Left cardiac atrium (tissue), 4 donors: Measurements from ENCODE around the gene SUB1. TPM values are rescaled to one million over a fixed set of nuclear protein-coding genes. Genes with fewer than 3 reads are reported as not detected.

Experiments used
- ATAC-seq, 2 donors: fragments of 200-7000 bp; cut with Tn5 transposase; one replicate each; pipeline ENCODE4 v1.9.1; 2020; ENCODE audit warnings: mild to moderate bottlenecking in 2 of 2, moderate library complexity in 2 of 2
- DNase-seq: peaks from one replicate; pipeline ENCODE4 v3.0.0-alpha.2; 2020
- intact Hi-C, 2 donors: fragments of 100-400 bp; cut with DNase I; formaldehyde crosslinking; loops; one replicate each; pipeline versions ENCODE4 v1.14.1 to v1.15.1; 2022 to 2023
- total RNA-seq, 2 donors: library from RNA; stranded (reverse); fragmentation: NEBNext Ultra II Directional; extraction: Animal tissue kit (Norgen Biotek cat#: 25700); gene quantifications; one replicate each; pipeline ENCODE4 v1.2.1, GENCODE V29; 2021
- donor health status: DM: no; HTN: yes; CAD: no.
- donor health status: DM: no; HTN: yes; CAD: no; lungs with severe emphysema.
- donor health status: DM: yes; HTN: yes; CAD: no.
- donor health status: Dilated cardiomyopathy.

The SUB1 gene
- total RNA-seq, 2 donors from 2014 or later: 192 to 204 TPM

DNA sequence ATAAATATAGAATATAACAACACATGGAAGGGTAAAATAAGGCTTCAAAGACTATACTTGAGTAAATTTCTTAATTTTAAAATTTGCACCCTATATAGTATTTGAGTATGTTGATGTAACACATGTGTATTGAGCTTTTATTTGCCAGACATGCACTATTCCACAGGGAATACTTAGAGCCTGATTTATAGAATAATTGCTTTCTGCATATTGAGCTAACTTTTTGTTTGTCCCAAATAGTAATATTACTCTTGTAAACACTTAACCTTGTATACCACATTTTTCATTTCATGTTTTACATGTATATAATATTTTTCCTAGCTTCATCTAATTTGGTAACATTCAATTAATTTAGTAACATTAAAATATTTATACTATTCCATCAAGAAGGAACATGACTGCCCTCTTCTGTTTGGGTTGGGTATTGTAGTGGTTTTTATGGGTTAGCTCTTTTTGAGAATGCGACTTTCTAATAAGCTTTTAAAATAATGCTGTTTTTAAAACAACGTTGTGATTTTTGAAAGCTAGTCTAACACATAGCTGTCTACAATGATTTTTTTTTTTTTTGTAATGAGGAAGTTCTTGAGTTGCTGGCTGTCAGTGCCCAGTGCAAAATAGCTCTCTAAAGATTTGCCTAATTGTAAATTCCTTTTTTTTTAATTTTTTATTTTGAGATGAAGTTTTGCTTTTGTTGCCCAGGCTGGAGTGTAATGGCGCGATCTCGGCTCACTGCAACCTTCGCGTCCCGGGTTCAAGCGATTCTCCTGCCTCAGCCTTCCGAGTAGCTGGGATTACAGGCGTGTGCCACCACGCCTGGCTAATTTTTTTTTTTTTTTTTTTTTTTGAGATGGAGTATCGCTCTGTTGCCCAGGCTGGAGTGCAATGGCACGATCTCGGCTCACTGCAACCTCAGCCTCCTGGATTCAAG, 4.8 kb downstream of the SUB1 start:
- DNase-seq (no peak), ATAC-seq (no peak)
- intact Hi-C loops: loop anchor here (2.0 to 5.0 kb wide), 2 partner anchors 98 to 99 kb away; no protein-coding TSS in a partner anchor

DNA sequence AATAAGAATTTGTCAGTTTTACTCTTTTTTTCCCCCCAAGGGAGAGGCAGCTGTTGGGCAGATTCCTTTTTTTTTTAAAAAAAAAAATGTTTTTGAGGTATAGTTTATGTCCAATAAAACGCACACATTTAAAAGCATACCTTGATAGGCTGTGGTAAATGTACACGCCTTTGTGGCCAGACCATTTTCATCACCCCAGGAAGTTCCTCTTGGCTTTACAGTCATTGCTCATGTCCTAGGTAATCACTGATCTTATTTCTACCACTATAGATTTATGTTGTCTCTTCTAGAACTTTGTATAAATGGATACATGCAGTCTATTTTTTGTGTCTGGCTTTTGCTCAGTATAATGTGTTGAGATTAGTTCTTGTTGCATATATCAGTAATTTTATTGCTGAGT, 9.8 kb downstream of the SUB1 start:
- intact Hi-C loops: no loop called here
- DNase-seq (no peak), ATAC-seq (no peak)

DNA sequence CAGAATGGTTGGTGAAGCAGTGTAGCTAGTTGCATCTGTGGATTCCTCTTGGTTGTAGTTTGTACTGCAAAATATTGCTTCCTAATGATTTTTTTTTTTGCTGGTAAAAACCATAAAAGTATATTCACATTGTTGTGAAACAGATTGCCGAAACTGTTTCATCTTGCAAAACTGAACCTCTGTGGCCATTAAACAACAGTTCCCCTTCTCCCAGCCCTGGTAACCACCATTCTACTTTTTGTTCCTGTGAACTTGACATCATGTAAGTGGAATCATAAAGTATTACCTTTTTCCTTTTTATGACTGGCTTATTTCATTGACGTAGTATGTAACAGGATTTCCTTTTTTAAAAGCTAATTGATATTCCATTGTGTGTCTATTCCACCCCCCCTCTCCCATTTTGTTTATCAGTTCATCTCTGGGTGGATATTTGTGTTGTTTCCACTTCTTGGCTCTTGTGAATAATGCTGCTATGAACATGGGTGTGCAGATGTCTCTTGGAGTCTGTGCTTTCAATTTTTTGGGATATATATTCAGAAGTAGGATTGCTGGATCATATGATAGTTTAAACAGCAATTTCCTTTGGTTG, 11.8 kb downstream of the SUB1 start:
- no peak for DNase-seq
- ATAC-seq: no peak
- intact Hi-C loops: no loop called here

DNA sequence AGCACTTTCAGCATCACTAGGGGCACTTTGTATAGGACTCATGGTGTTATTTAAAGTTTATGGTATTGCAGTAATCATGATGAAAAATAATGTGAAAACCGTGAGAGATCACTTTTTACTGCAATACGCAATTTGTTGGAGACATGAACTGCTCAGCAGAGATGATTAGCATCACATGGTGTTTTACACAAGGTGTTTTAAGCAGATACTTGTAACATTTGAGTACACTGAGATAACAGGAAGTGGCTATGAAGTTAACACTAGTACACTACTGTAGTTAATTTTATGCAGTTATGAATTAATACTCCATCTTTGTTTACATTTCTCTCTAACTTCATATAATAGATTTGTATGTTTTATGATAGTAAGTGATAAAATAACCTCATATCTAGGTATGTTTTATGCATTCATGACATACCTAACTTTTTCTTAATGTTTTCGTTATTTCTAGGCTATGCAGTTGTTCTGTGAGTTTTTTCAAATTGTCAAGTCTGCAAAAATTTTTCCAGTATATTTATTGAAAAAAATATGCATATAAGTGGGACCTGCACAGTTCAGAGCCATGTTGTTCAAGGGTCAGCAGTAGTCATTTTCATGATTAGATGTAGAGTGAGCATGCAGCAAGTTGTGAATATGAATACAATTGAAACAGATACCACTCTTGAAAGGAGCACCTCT, 13.0 kb downstream of the SUB1 start:
- DNase-seq (no peak), ATAC-seq (no peak)
- intact Hi-C loops: no loop called here

DNA sequence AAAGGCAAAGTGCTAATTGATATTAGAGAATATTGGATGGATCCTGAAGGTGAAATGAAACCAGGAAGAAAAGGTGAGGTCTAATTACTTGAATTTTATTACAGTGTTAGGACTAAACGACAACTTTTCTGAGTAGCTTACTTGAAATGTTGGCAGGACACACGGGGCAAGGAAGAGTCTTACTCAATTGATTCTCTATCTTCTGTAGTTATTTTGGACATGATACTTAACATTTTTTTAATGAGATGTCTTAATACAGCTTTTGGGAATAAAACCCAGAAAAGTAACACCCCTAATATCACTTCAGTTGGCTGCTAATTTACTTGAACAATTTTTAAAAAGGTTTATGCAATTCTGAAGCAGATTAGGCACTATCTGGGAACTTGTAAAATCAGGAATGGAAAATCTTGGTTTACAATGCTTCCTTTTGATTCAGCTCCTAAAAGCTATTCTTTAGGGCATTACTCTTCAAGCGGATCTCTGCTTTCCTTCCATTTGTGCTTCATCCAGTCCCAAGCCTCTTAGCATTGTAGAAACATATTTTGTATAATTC, 13.7 kb downstream of the SUB1 start:
- no peak for DNase-seq
- intact Hi-C loops: no loop called here
- peak in 1 of 2 donors; percentile 38 for ATAC-seq

DNA sequence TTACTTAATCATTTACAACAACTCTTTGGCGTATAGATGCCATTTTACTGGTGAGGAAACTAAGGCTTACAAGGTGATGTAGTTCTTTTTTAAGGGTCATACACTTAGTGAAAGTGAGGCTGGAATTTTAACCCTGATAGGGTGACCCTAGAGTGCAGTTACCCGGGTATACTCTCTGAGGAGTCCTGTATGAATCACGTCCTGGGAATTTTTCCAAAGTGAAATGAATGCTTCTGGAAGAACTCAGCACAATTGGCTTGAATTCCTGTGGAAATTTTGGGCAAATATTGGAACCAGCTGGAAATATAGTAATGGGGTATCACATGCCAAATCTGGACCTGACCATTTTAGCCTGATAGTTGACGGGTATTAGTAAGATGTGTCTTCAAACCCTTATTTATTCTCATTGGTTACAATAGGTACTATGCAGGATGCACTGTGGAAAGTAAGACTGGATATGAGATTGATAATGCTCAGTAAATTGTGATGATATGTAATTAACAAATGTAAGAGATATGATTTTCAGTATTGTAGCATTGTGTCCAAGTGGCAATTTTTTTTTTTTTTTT, 14.8 kb downstream of the SUB1 start:
- intact Hi-C loops: no loop called here
- peak; percentile 63 to 92 for ATAC-seq
- no peak for DNase-seq

DNA sequence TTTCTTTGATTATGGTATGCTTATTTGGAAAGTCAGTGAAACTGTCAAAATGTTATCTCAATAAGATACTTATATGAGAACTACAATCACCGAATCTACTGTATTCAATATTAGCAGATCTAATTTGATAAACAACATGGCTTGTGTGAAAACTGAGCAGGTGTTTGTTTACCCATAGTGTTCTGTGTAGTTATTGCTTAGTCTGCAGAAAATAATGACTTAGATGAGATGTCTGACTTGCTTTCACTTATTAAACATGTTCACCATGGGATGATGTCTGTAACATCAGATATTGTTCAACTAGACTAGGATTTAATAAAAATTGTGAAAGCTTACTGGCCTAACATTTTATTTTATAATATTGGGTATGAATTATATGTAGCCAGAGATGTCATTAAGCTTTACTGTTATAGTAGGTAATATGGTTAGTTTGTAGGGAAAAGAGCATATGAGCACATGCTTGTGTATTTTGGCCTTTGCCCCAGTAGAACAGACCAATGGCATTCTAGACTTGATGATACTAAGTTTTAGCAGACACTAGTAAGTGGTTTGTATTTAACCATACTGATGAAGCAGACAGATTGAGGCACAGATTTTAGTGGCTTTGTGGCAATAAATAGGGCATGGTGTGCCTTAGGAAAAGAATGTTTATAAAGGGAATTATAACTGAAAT, 16.4 kb downstream of the SUB1 start:
- ATAC-seq (no peak), DNase-seq (no peak)
- intact Hi-C loops: no loop called here

DNA sequence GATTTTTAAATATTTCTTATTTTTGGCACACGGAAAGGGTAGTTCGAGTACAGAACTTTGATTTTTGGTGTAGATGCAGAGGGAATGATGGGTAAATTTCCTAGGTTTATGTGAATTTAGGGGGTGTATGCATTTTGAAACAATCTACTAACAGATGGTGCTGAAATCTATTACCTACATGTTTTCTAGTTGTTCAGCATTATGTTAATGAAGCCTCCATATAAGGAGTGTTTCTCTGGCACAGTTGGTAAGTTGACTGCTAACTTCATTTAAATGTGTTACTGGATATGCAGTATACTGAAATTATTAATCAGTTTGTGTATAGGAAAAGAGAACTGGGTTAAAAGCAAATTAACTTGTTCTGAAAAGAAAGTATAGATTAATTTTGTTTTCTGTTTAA, 17.5 kb downstream of the SUB1 start:
- ATAC-seq: no peak
- intact Hi-C loops: no loop called here
- DNase-seq: no peak

DNA sequence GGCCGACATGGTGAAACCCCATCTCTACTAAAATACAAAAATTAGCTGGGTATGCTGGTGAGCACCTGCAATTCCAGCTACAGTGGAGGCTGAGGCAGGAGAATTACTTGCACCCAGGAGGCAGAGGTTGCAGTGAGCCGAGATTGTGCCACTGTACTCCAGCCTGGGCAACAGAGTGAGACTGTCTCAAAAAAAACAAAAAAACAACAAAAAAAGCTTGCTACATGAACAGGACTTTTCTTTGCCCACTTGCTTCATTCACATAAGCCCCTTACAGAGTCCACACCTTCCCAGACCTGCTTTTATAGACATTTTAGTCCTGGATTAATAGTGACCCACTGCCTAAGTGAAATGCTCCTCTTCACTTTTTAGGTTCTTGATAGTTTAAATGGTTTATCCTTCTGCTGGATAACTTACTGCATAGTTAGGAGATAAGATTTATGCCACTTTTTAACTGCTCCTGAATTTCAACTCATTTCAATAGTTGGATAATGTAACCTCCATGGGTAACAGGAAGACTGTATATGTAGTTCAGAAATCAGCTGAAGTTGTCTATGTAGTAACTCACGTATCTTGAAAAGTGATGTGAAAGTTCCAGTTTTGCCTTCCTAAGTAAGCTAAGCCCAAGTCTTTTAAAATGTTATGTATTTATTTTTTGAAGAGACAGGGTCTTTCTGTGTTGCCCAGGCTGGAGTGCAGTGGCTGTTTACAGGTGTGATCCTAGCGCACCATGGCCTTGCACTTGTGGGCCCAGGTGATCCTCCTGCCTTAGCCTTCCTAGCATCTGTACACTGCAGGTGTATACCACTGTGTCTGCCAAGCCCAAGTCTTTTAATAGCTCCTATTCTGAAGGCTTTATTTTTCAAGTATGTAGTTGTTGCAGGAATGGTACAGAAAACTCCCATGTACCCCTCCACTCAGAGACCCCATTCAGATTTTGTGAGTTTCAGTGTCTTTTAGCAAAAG, 19.7 kb downstream of the SUB1 start:
- DNase-seq: no peak
- ATAC-seq: no peak
- intact Hi-C loops: no loop called here

DNA sequence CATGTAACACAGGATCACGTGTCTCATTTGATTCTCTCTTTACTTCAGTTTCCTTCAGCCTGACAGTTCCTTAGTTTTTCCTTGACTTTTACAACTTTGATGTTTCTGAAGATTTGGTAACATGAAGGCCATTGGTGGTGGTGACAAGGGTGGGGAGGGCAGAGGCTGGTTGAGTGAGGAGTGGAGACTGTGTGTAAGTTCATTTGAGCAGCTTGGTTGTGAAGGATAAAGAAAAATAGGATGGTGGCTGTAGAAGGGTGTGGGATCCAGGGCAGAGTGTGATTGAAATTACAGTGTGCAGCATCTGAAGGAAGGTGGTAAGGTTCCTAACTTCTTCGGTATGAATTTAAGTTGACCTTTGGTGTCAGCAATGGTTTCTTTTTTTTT, 20.4 kb downstream of the SUB1 start:
- intact Hi-C loops: no loop called here
- DNase-seq: no peak
- no peak for ATAC-seq

DNA sequence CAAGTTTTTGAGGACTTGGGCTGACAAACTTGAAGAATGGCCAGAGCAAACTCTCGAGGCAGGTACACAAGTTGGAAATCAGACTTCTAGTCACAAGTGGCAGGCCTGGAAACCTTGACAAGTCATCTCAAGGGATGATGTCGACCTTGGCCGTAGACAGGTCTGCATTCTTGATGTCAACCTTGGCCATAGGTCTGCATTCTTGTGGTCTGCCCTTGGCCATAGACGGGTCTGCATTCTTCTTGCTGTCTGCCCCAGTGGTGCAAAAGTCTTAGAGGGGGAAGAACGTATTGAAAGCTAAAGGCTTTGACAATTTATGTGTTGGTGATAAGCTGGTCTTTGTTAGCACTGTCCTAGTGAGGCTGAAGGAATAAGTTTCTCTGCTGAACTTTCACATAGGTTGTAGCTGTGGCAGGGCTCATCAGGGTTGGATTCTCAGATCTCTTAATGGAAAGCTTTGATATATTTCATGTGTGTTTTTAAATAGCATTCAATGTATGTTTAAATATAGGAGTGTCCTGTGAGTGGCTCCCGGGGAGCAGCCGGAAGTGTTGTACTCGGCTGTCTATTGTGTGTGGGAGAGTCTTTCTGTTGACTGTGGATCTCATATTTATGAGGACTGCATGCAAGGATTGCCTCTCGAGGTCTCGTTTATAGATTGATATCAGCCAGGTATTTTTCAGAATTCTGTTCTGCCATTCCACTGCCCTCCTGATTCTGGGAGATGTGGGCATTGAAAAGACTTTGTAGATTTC, 27.0 kb downstream of the SUB1 start:
- DNase-seq (no peak), ATAC-seq (peak in 1 of 2 donors; percentile 15)
- intact Hi-C loops: loop anchor here (2.0 to 5.0 kb wide), 2 partner anchors 120 to 124 kb away; no protein-coding TSS in a partner anchor

DNA sequence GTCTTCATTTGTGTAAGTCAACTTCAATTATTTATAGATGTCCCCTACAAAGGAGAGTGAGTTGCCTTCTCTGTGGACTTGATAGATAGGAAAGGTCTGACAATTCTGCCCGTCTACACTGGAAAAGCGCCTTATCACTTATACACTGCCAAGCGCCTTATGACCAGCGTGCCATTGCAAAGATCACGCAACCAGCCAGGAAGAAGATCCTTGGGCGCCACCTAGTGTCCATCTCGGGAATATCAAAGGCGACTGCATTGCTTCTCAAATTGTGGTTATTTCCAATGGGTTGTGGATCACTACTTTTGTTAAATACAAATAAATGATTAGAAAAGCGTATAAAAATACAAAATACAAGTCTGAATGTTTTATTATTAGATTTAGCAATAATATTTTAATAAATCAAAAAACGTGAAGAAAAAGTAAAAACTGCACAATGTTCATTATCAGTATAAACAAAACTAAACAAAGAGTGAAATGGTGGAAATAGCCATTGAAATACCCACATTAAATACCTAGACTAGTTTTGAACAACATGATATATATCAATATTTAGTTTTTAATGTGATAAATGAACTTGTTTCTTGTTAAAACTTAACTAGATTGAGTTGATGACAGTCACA, 27.8 kb downstream of the SUB1 start:
- ATAC-seq (peak; percentile 71 to 74), DNase-seq (peak; percentile 80)
- intact Hi-C loops: loop anchor here (2.0 to 5.0 kb wide), 2 partner anchors 121 to 124 kb away; no protein-coding TSS in a partner anchor

DNA sequence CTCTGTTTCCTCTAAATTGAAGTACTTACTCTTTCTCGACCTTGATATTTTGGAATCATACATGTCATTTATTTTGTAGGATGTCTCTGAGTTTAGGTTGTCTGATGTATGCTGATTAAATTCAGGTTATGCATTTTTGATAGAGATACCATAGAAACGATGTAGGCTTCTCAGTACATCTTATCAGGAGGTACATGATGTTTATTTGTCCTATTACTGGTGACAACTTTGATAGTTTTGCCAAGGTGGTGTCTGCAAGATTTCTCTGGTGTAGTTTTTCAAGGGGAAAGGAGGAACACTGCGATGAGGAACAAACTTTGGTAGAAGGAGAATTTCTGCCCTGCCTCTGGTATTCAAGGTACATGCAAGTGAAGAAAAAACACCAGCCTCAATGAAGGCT, 29.9 kb downstream of the SUB1 start:
- ATAC-seq (no peak), DNase-seq (no peak)
- intact Hi-C loops: no loop called here

DNA sequence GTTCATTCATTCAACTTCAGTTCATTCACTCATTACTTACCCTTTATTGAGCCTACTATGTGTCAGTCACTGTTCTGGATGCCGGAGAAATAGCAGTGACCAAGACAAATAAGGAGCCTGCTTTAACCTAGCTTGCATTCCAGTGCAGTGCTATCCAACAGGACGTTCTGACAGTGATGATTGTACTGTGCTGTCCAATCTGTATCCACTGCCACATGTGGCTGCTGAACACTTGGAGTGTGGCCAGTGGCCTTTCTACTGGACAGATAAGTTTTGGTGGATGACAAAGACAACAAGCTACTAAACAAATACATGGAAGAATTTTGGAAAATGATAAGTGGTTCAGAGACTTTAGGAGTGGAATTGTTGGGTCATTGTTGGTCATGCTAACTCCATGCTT, 33.6 kb downstream of the SUB1 start:
- ATAC-seq: peak; percentile 38 to 58
- intact Hi-C loops: no loop called here
- DNase-seq: peak; percentile 31

DNA sequence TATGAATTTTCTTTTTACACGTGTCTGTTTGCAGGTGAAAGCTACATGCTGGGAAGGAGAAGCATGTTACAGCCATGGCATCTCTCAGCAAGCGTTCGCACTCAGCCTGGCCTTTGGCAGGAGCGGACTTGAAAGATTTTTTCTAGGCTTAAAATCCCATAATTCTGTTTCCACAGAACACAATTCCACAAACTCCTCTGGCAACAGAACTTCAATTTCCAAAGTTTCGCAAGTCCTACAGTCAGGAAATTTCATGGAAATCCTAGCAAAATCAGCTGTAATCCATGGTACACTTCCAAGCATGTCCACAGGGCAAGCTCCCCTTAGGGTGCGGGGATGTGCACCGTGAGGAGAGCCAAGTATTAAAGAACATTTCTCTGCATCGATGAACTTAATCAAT, 35.9 kb downstream of the SUB1 start:
- DNase-seq (no peak), ATAC-seq (peak in 1 of 2 donors; percentile 35)
- intact Hi-C loops: no loop called here

DNA sequence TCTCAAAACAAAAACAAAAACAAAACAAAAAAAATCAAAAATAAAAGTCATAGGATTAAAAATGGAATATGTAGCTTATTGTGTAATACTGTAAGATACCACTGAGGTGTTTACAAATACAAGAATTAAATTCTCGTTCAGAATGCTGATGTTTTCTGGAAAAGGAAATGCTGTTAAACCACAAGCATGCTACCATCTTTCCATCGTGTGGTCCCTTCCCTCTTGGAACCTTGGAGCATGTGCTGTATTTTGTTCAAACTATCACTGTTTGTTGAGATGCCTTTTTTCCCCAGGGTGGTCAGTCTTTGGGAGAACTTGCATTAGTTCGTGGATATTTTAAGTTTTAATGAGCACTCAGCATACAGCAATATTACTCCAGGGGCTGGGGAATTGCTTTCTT, 39.7 kb downstream of the SUB1 start:
- no peak for DNase-seq
- intact Hi-C loops: no loop called here
- ATAC-seq: no peak

DNA sequence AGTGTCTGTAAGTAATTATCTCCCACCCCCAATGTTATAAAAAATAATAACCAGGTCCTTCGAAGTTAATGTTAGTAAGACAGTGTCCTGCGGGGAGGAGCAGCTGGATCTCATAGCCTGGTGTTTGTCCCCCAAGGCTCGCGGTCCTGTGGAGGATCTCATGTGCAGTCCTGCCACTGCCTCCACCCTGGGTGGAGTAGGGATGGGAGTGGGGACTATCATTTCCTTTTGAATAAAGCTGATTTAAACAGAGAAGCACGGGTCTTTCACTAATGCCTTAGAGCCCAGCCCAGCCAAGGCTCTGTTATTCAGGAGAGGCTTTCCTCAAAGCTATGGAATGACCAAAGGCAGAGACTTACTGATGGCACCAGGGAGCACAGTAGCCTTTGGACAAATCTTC, 40.2 kb downstream of the SUB1 start:
- no peak for DNase-seq
- intact Hi-C loops: no loop called here
- ATAC-seq: no peak
